ENCODE data around the gene UPF3B.
"Not testable (repeated sequence)": the region's sequence is repeated elsewhere in the genome, so short reads cannot be mapped to it uniquely, and the experiment has no call there.

The UPF3B gene

GRCh38 chrX:119821703-119822102, 31.1 kb downstream of the UPF3B start:
- peak in 1 of 2 donors; percentile 24 for DNase-seq

- DNase-seq: peak in 1 of 2 donors; percentile 22
Observed at GRCh38 chrX:119817130-119817690, 35.6 kb downstream of the UPF3B start.

- DNase-seq: no peak
Observed at GRCh38 chrX:119816300-119816699, 36.5 kb downstream of the UPF3B start.

GRCh38 chrX:119809185-119809666, 43.5 kb downstream of the UPF3B start:
- no peak for DNase-seq

- not testable (repeated sequence) for DNase-seq
Observed at GRCh38 chrX:119808461-119808860, 44.3 kb downstream of the UPF3B start.

- no peak for DNase-seq
Observed at GRCh38 chrX:119802546-119802945, 50.2 kb downstream of the UPF3B start.

GRCh38 chrX:119801253-119802221, 51.2 kb downstream of the UPF3B start:
- DNase-seq: no peak

GRCh38 chrX:119791437-119792231, 61.1 kb downstream of the UPF3B start, which contains the start of gene RPL39:
Gene RPL39 (minus strand): TSS chrX:119791630. CDS start chrX:119791576, 54 bp downstream.
- peak; percentile 78 to 87 for DNase-seq

- peak; percentile 29 to 30 for DNase-seq
Observed at GRCh38 chrX:119790977-119791436, 61.8 kb downstream of the UPF3B start.

- peak in 1 of 2 donors; percentile 35 for DNase-seq
Observed at GRCh38 chrX:119784747-119785446, 67.9 kb downstream of the UPF3B start.

All from inflammatory macrophage treated with lipopolysaccharide for 1 hour (primary cell).